Fibroblast of the aortic adventitia (primary cell): Measurements from ENCODE around the gene GRIK1. TPM values are rescaled to one million over a fixed set of nuclear protein-coding genes. Genes with fewer than 3 reads are reported as not detected.

ENCODE experiments used
- DNase-seq: peaks from one replicate; pipeline ENCODE4 v3.0.0-alpha.2; 2010; ENCODE audit warnings: low read depth
- H3K4me3 ChIP-seq: 2 replicates; pipeline ENCODE4 v1.5.1; 2011; ENCODE audit warnings: low read depth, mild to moderate bottlenecking, control low read depth, low read length, moderate library complexity
- CTCF ChIP-seq: IDR thresholded peaks from 2 replicates; pipeline ENCODE4 v1.5.1; 2011; ENCODE audit warnings: mild to moderate bottlenecking, low read length, control low read depth, inconsistent platforms; ENCODE audit not compliant: insufficient read depth
- total RNA-seq: library from RNA; depleted of rRNA; stranded (reverse); fragments of >200 nt; gene quantifications from 2 replicates; pipeline ENCODE4 v1.2.3, GENCODE V29; 2012; ENCODE audit warnings: low replicate concordance

GRIK1 gene
- total RNA-seq, 1 donor = 0.81 TPM

- no peak overlapping the region for H3K4me3 ChIP-seq
- no peak for DNase-seq
- TF ChIP-seq CTCF = no peak
Measured at GRCh38 chr21:29583424-29583924, 356.3 kb downstream of the GRIK1 start.

DNA sequence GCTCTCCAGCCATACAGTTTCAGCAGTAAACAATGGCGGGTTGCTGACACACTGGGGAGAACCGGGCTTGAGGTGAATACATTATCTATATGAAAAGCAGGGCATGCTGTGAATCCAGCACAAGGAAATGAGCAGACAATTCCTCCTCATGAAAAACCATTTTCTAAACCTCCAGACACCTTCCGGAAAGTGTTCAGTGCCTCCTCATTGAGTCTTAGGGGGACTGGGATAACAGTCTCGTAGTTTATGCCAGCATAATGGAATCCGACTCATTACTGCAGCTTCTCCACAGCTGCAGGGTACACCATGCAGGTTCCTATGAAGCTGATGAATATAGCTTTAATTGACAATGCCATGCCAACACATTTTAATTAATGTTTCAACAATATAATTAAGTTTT is 356.9 kb downstream of the GRIK1 start:
- DNase-seq = no peak
- H3K4me3 ChIP-seq = no peak overlapping the region
- no peak for TF ChIP-seq CTCF

- no peak for TF ChIP-seq CTCF
- no peak for DNase-seq
- no peak overlapping the region for H3K4me3 ChIP-seq
Measured at GRCh38 chr21:29581393-29581792, 358.4 kb downstream of the GRIK1 start.

- no peak for DNase-seq
- H3K4me3 ChIP-seq = no peak overlapping the region
Measured at GRCh38 chr21:29580732-29581285, 359.0 kb downstream of the GRIK1 start.

DNA sequence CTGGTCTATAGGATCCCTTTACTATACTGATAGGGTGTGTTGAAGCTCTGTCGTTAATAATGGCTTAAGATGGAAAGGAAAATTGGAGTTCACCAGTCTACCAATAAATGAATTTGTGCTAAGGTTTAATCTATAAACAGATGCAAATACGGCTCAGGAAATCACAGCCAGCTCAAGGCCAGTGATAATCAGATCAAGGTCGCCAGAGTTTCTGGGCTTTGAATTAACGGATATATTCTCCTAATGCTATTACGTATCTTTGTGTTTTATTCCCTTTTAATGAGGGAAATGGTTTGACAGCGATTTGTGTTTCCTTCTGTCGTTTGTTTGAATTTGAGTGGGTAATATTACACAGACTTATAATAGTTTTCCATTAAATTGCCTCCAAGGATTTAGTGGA is 361.5 kb downstream of the GRIK1 start:
- H3K4me3 ChIP-seq = no peak overlapping the region
- no peak for TF ChIP-seq CTCF
- no peak for DNase-seq

More at GRCh38 chr21:29580732-29581285, 359.0 kb downstream of the GRIK1 start:
- no peak for TF ChIP-seq CTCF

- no peak for DNase-seq
- no peak for TF ChIP-seq CTCF
- H3K4me3 ChIP-seq = no peak overlapping the region
Measured at GRCh38 chr21:29571949-29572348, 367.8 kb downstream of the GRIK1 start.

DNA sequence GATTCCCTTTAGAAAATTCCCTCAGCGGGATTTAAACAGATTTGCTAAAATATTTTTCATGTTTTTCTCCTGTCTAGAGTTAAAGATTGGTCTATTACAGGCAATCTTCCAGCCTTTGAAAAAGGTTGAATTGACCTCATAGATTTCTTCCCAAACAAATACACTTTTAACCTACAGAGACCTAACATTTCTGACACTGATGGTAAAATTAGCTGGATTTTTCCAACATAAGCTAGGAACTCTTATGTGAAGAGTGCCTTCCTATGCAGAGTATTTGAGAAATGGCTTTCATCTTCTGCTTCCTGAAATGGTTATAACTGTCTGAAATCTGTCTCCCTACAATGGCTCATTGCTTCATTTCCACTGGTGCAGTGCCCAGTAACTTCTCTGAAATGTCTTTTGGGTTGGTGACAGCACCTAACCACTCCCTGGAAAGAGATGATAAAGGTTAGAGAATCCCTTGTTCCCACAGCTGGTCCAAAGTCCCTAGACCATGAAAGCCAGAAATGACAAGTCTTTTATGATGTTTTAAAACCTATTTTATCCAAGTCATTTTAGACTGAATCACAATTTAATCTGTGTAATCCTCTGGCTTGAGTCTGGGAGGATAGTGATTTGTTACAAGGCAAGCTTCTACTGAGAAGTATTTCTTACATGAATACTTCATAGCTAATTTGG is 371.6 kb downstream of the GRIK1 start:
- no peak overlapping the region for H3K4me3 ChIP-seq
- peak; percentile 9 for DNase-seq
- no peak for TF ChIP-seq CTCF
